H9 (cell line): ENCODE measurements around the gene WDR13. TPM values are rescaled to one million over a fixed set of nuclear protein-coding genes. Genes with fewer than 3 reads are reported as not detected.
"Not testable (repeated sequence)": the region's sequence is repeated elsewhere in the genome, so short reads cannot be mapped to it uniquely, and the experiment has no call there.

Experiments used
- DNase-seq: peaks from one replicate; pipeline ENCODE4 v3.0.0-alpha.2; 2017
- H2AFZ ChIP-seq: one replicate; pipeline ENCODE4 v1.6.1; 2013; ENCODE audit warnings: mild to moderate bottlenecking, low read length, control low read depth, moderate library complexity
- H2AK5ac ChIP-seq: 2 replicates; pipeline ENCODE4 v1.6.1; 2013; ENCODE audit warnings: low read length, control low read depth, mixed read lengths; ENCODE audit not compliant: insufficient read length
- H2BK120ac ChIP-seq: one replicate; pipeline ENCODE4 v1.6.1; 2013; ENCODE audit warnings: low read depth, mild to moderate bottlenecking, low read length, control low read depth, inconsistent platforms; ENCODE audit not compliant: poor library complexity, severe bottlenecking
- H2BK12ac ChIP-seq: 2 replicates; pipeline ENCODE4 v1.6.1; 2013; ENCODE audit warnings: low read length, control low read depth, mixed read lengths, low read depth; ENCODE audit not compliant: insufficient read length
- H2BK15ac ChIP-seq: 2 replicates; pipeline ENCODE4 v1.6.1; 2013; ENCODE audit warnings: low read depth, low read length, control low read depth
- H2BK20ac ChIP-seq: one replicate; pipeline ENCODE4 v1.6.1; 2013; ENCODE audit warnings: low read depth, mild to moderate bottlenecking, low read length, control low read depth, inconsistent platforms; ENCODE audit not compliant: poor library complexity, severe bottlenecking
- H2BK5ac ChIP-seq: 2 replicates; pipeline ENCODE4 v1.6.1; 2013; ENCODE audit warnings: low read length, control low read depth, mixed read lengths; ENCODE audit not compliant: insufficient read length
- H3K14ac ChIP-seq: 2 replicates; pipeline ENCODE4 v1.6.1; 2013; ENCODE audit warnings: low read length, control low read depth; ENCODE audit not compliant: insufficient read depth
- H3K18ac ChIP-seq: 2 replicates; pipeline ENCODE4 v1.6.1; 2013; ENCODE audit warnings: low read depth, mild to moderate bottlenecking, mixed read lengths, low read length, control low read depth; ENCODE audit not compliant: insufficient read length
- H3K23ac ChIP-seq: 2 replicates; pipeline ENCODE4 v1.6.1; 2013; ENCODE audit warnings: low read length, control low read depth, mixed read lengths, low read depth; ENCODE audit not compliant: insufficient read length
- H3K23me2 ChIP-seq: 2 replicates; pipeline ENCODE4 v1.6.1; 2013; ENCODE audit warnings: low read depth, mild to moderate bottlenecking, mixed read lengths, low read length, control low read depth; ENCODE audit not compliant: insufficient read length, poor library complexity, severe bottlenecking
- H3K27ac ChIP-seq: 2 replicates; pipeline ENCODE4 v1.5.1; 2013; ENCODE audit warnings: low read length, control low read depth, mixed read lengths, low read depth; ENCODE audit not compliant: insufficient read length
- H3K27me3 ChIP-seq: 2 replicates; pipeline ENCODE4 v1.6.1; 2013; ENCODE audit warnings: low read length, control low read depth, inconsistent platforms; ENCODE audit not compliant: insufficient read depth
- H3K4ac ChIP-seq: 2 replicates; pipeline ENCODE4 v1.6.1; 2013; ENCODE audit warnings: low read depth, mild to moderate bottlenecking, control low read depth, inconsistent platforms, low read length, moderate library complexity
- H3K4me1 ChIP-seq: 2 replicates; pipeline ENCODE4 v1.6.1; 2013; ENCODE audit warnings: low read length, control low read depth, inconsistent platforms; ENCODE audit not compliant: insufficient read depth
- H3K4me2 ChIP-seq: 2 replicates; pipeline ENCODE4 v1.6.1; 2013; ENCODE audit warnings: low read length, control low read depth, mixed read lengths; ENCODE audit not compliant: insufficient read length, insufficient read depth
- H3K56ac ChIP-seq: 2 replicates; pipeline ENCODE4 v1.6.1; 2013; ENCODE audit warnings: low read depth, mild to moderate bottlenecking, mixed read lengths, low read length, control low read depth; ENCODE audit not compliant: insufficient read length
- H3K79me1 ChIP-seq: 2 replicates; pipeline ENCODE4 v1.6.1; 2013; ENCODE audit warnings: low read depth, mild to moderate bottlenecking, moderate library complexity, low read length, control low read depth, inconsistent platforms; ENCODE audit not compliant: insufficient read depth, poor library complexity, severe bottlenecking
- H3K79me2 ChIP-seq: 2 replicates; pipeline ENCODE4 v1.6.1; 2013; ENCODE audit warnings: low read length, control low read depth, inconsistent platforms; ENCODE audit not compliant: insufficient read depth
- H3K9ac ChIP-seq: 2 replicates; pipeline ENCODE4 v1.6.1; 2013; ENCODE audit warnings: low read length, control low read depth, mixed read lengths; ENCODE audit not compliant: insufficient read length; ENCODE audit errors: extremely low read depth
- H3K9me3 ChIP-seq: one replicate; pipeline ENCODE4 v1.6.1; 2013; ENCODE audit warnings: low read depth, low read length, inconsistent platforms; ENCODE audit not compliant: control insufficient read depth
- H3T11ph ChIP-seq: one replicate; pipeline ENCODE4 v1.6.1; 2013; ENCODE audit warnings: mild to moderate bottlenecking, low read length, control low read depth, inconsistent platforms
- H4K20me1 ChIP-seq: one replicate; pipeline ENCODE4 v1.6.1; 2013; ENCODE audit not compliant: control insufficient read depth, insufficient read length, insufficient read depth
- H4K5ac ChIP-seq: 2 replicates; pipeline ENCODE4 v1.6.1; 2013; ENCODE audit warnings: low read depth, mild to moderate bottlenecking, mixed read lengths, low read length, control low read depth; ENCODE audit not compliant: insufficient read length
- H4K8ac ChIP-seq: replicated peaks from 2 replicates; pipeline ENCODE4 v1.6.1; 2013; ENCODE audit warnings: low read length, control low read depth, mixed read lengths, low read depth; ENCODE audit not compliant: insufficient read length
- H4K91ac ChIP-seq: 2 replicates; pipeline ENCODE4 v1.6.1; 2013; ENCODE audit warnings: low read depth, mild to moderate bottlenecking, moderate library complexity, mixed read lengths, low read length, control low read depth; ENCODE audit not compliant: insufficient read length
- H3K27ac Mint-ChIP-seq, 3 experiments: 2 replicates in 2 of 3; 3 replicates in 1 of 3; pipeline ENCODE4 v1.8.0; 2020 to 2021; ENCODE audit warnings: mixed read lengths in 3 of 3, mild to moderate bottlenecking in 1 of 3, moderate library complexity in 1 of 3
- H3K27me3 Mint-ChIP-seq: 2 replicates; pipeline ENCODE4 v1.8.0; 2021; ENCODE audit warnings: low read depth, mild to moderate bottlenecking, moderate library complexity, mixed read lengths
- H3K36me3 Mint-ChIP-seq, 3 experiments: 2 replicates in 2 of 3; 3 replicates in 1 of 3; pipeline ENCODE4 v1.8.0; 2020 to 2021; ENCODE audit warnings: low read depth in 3 of 3, mixed read lengths in 3 of 3; ENCODE audit not compliant: insufficient read depth in 1 of 3
- H3K4me1 Mint-ChIP-seq, 2 experiments: 2 replicates each; pipeline ENCODE4 v1.8.0; 2020; ENCODE audit warnings: mixed read lengths in 2 of 2
- H3K4me3 Mint-ChIP-seq, 2 experiments: 2 replicates in 1 of 2; 3 replicates in 1 of 2; pipeline ENCODE4 v1.8.0; 2020 to 2021; ENCODE audit warnings: mild to moderate bottlenecking in 2 of 2, mixed read lengths in 2 of 2, moderate library complexity in 1 of 2
- H3K9me3 Mint-ChIP-seq, 2 experiments: 2 replicates in 1 of 2; 3 replicates in 1 of 2; pipeline ENCODE4 v1.8.0; 2020; ENCODE audit warnings: mild to moderate bottlenecking in 2 of 2, mixed read lengths in 2 of 2, moderate library complexity in 1 of 2
- WGBS: extraction: QIAGEN DNeasy Blood & Tissue Kit; methylation state at CpG from one replicate; pipeline ENCODE4 v1.1.7; 2013; ENCODE audit warnings: missing lambda C conversion rate, low lambda C conversion rate, mixed read lengths; ENCODE audit not compliant: insufficient read length; ENCODE audit errors: extremely low coverage; 5-methylcytosine and 5-hydroxymethylcytosine counted together
- total RNA-seq: library from RNA; stranded (reverse); gene quantifications from 2 replicates; pipeline ENCODE4 v1.2.1, GENCODE V29; 2021

Gene WDR13
- total RNA-seq, 1 experiment from 2014 or later = 29.4 TPM

DNA sequence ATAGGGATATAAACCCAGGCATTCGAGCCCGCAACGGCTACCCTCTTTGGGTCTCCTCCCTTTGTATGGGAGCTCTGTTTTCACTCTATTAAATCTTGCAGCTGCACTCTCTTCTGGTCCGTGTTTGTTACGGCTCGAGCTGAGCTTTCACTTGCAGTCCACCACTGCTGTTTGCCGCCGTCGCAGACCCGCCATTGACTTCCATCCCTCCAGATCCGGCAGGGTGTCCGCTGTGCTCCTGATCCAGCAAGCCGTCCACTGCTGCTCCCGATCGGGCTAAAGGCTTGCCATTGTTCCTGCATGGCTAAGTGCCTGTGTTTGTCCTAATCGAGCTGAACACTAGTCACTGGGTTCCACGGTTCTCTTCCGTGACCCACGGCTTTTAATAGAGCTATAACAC is 57.5 kb downstream of the WDR13 start:
- not testable (repeated sequence) for H2AFZ ChIP-seq
- H3K4me1 Mint-ChIP-seq = peaks cover 11 to 15% of the 10 kb centered on the region in 2 experiments

More for the DNA sequence above, 57.5 kb downstream of the WDR13 start:
- H3K79me2 ChIP-seq, H2AK5ac ChIP-seq, H2BK15ac ChIP-seq, H3K14ac ChIP-seq, H3T11ph ChIP-seq, H2BK120ac ChIP-seq, H3K23ac ChIP-seq, H2BK5ac ChIP-seq, H4K5ac ChIP-seq, H4K8ac ChIP-seq, H3K79me1 ChIP-seq, H3K9me3 ChIP-seq, H4K20me1 ChIP-seq, H4K91ac ChIP-seq, H3K4ac ChIP-seq, H3K23me2 ChIP-seq, DNase-seq, H3K36me3 Mint-ChIP-seq, H2BK20ac ChIP-seq, H3K4me3 Mint-ChIP-seq, H3K9ac ChIP-seq, H3K27ac ChIP-seq, H3K27me3 ChIP-seq, H3K4me1 ChIP-seq, H3K18ac ChIP-seq, H3K56ac ChIP-seq, H3K4me2 ChIP-seq, H3K27ac Mint-ChIP-seq, H2BK12ac ChIP-seq: not testable (repeated sequence)
- Mint-ChIP-seq H3K27me3 (peaks cover 15% of the 10 kb centered on the region), H3K9me3 (peaks cover 56 to 62% of the 10 kb centered on the region in 2 experiments)
- no CpG with 5 or more reads among the region's 19 CpGs for WGBS

Other genes with a start within 250 kb of the WDR13 start
- not detected in 2 replicates for gene SSX3, start 240.8 kb upstream of the WDR13 start, total RNA-seq
- 0.29 TPM in 1 of 2 replicates, not detected in the other for gene SSX4, start 214.0 kb upstream of the WDR13 start, total RNA-seq
- 0.29 TPM in 1 of 2 replicates, not detected in the other for gene SSX4B, start 185.5 kb upstream of the WDR13 start, total RNA-seq
- gene SLC38A5, start 127.2 kb upstream of the WDR13 start, total RNA-seq = 25.1 and 28.3 TPM in 2 replicates
- gene FTSJ1, start 121.3 kb upstream of the WDR13 start, total RNA-seq = 49.4 and 52.8 TPM in 2 replicates
- 12.6 and 13.2 TPM in 2 replicates for gene PORCN, start 88.5 kb upstream of the WDR13 start, total RNA-seq
- 117 and 124 TPM in 2 replicates for gene EBP, start 75.7 kb upstream of the WDR13 start, total RNA-seq
- 9.6 and 10.2 TPM in 2 replicates for gene TBC1D25, start 57.8 kb upstream of the WDR13 start, total RNA-seq
- 259 and 264 TPM in 2 replicates for gene RBM3, start 23.0 kb upstream of the WDR13 start, total RNA-seq
- 0.24 and 0.61 TPM in 2 replicates for gene WAS, start 86.3 kb downstream of the WDR13 start, total RNA-seq
- gene SUV39H1, start 99.2 kb downstream of the WDR13 start, total RNA-seq = 16.2 and 17.4 TPM in 2 replicates
- not detected in 2 replicates for gene GLOD5, start 164.3 kb downstream of the WDR13 start, total RNA-seq
- gene GATA1, start 189.1 kb downstream of the WDR13 start, total RNA-seq = not detected in 2 replicates
- 52.8 and 57.9 TPM in 2 replicates for gene HDAC6, start 204.6 kb downstream of the WDR13 start, total RNA-seq
- gene ERAS, start 229.0 kb downstream of the WDR13 start, total RNA-seq = 0.18 TPM in 1 of 2 replicates, not detected in the other
- 3.9 and 4.0 TPM in 2 replicates for gene PCSK1N, start 238.1 kb downstream of the WDR13 start, total RNA-seq